Trophoblast cell (in vitro differentiated cells and primary cell): ENCODE data around the gene LSM3.
A peak's percentile ranks its signal among the peaks of the same experiment; 100 is the strongest.

ENCODE experiments used
- DNase-seq, 2 donors: peaks; one replicate each; pipeline ENCODE4 v3.0.0-alpha.2; 2016
- H2AFZ ChIP-seq: 2 replicates; pipeline ENCODE4 v1.6.1; 2013; ENCODE audit warnings: low read length, moderate library complexity, mild to moderate bottlenecking; ENCODE audit not compliant: insufficient read depth, poor library complexity
- H2AK5ac ChIP-seq: 2 replicates; pipeline ENCODE4 v1.6.1; 2013; ENCODE audit warnings: mild to moderate bottlenecking, low read length
- H2BK120ac ChIP-seq: 2 replicates; pipeline ENCODE4 v1.6.1; 2013; ENCODE audit warnings: low read length, mild to moderate bottlenecking, moderate library complexity; ENCODE audit not compliant: insufficient read depth, poor library complexity
- H2BK12ac ChIP-seq: 2 replicates; pipeline ENCODE4 v1.6.1; 2013; ENCODE audit warnings: mild to moderate bottlenecking, low read length, moderate library complexity
- H2BK5ac ChIP-seq: 2 replicates; pipeline ENCODE4 v1.6.1; 2013; ENCODE audit warnings: low read length, low read depth, moderate library complexity, mild to moderate bottlenecking; ENCODE audit not compliant: poor library complexity
- H3K14ac ChIP-seq: 2 replicates; pipeline ENCODE4 v1.6.1; 2013; ENCODE audit warnings: mild to moderate bottlenecking, low read length
- H3K18ac ChIP-seq: 2 replicates; pipeline ENCODE4 v1.6.1; 2013; ENCODE audit warnings: mild to moderate bottlenecking, low read length
- H3K23ac ChIP-seq: 2 replicates; pipeline ENCODE4 v1.6.1; 2013; ENCODE audit warnings: low read length
- H3K27ac ChIP-seq: 2 replicates; pipeline ENCODE4 v1.5.1; 2013; ENCODE audit warnings: low read depth, mild to moderate bottlenecking, inconsistent platforms, low read length, moderate library complexity
- H3K27me3 ChIP-seq: 2 replicates; pipeline ENCODE4 v1.6.1; 2013; ENCODE audit warnings: inconsistent platforms, mild to moderate bottlenecking, low read length, moderate library complexity; ENCODE audit not compliant: insufficient read depth
- H3K36me3 ChIP-seq, 2 experiments: 1 replicate in 1 of 2; 2 replicates in 1 of 2; pipeline ENCODE4 v1.6.1; 2013; ENCODE audit warnings: low read length in 2 of 2, mild to moderate bottlenecking in 2 of 2, moderate library complexity in 1 of 2; ENCODE audit not compliant: insufficient read depth in 2 of 2, control insufficient read depth in 1 of 2
- H3K4ac ChIP-seq: 2 replicates; pipeline ENCODE4 v1.6.1; 2013; ENCODE audit warnings: low read depth, mild to moderate bottlenecking, low read length, moderate library complexity
- H3K4me1 ChIP-seq, 2 experiments: 1 replicate in 1 of 2; 2 replicates in 1 of 2; pipeline ENCODE4 v1.6.1; 2013; ENCODE audit warnings: low read length in 2 of 2, mild to moderate bottlenecking in 2 of 2, moderate library complexity in 1 of 2; ENCODE audit not compliant: insufficient read depth in 2 of 2, control insufficient read depth in 1 of 2
- H3K4me2 ChIP-seq: 2 replicates; pipeline ENCODE4 v1.6.1; 2013; ENCODE audit warnings: inconsistent platforms, mild to moderate bottlenecking, low read length, moderate library complexity
- H3K4me3 ChIP-seq: 2 replicates; pipeline ENCODE4 v1.5.1; 2013; ENCODE audit warnings: mild to moderate bottlenecking, low read depth, low read length, inconsistent platforms
- H3K79me1 ChIP-seq: one replicate; pipeline ENCODE4 v1.6.1; 2013; ENCODE audit warnings: low read length
- H3K79me2 ChIP-seq: 2 replicates; pipeline ENCODE4 v1.6.1; 2013; ENCODE audit warnings: low read length, mild to moderate bottlenecking; ENCODE audit not compliant: control insufficient read depth, insufficient read depth, poor library complexity
- H3K9ac ChIP-seq: 2 replicates; pipeline ENCODE4 v1.6.1; 2013; ENCODE audit warnings: mild to moderate bottlenecking, low read length
- H3K9me3 ChIP-seq: 2 replicates; pipeline ENCODE4 v1.6.1; 2013; ENCODE audit warnings: low read depth, mild to moderate bottlenecking, control low read depth, inconsistent platforms, low read length; ENCODE audit not compliant: insufficient read depth
- H4K12ac ChIP-seq: 2 replicates; pipeline ENCODE4 v1.6.1; 2013; ENCODE audit warnings: low read depth, mild to moderate bottlenecking, low read length, moderate library complexity
- H4K8ac ChIP-seq: 2 replicates; pipeline ENCODE4 v1.6.1; 2013; ENCODE audit warnings: low read depth, mild to moderate bottlenecking, low read length, moderate library complexity
- H4K91ac ChIP-seq: one replicate; pipeline ENCODE4 v1.6.1; 2013; ENCODE audit warnings: low read depth, mild to moderate bottlenecking, low read length, moderate library complexity
- WGBS: extraction: QIAGEN DNeasy Blood & Tissue Kit; methylation state at CpG from one replicate; pipeline ENCODE4 v1.1.7; 2013; ENCODE audit warnings: missing lambda C conversion rate; ENCODE audit not compliant: insufficient read length, insufficient coverage; ENCODE audit errors: extremely low coverage; 5-methylcytosine and 5-hydroxymethylcytosine counted together

The LSM3 gene

GRCh38 chr3:14159426-14159825 lies 19.2 kb upstream of the LSM3 start:
- no peak overlapping the region for H4K8ac ChIP-seq
- no peak overlapping the region for H3K4ac ChIP-seq
- no CpG with 5 or more reads among the region's 8 CpGs for WGBS
- no peak overlapping the region for H2BK12ac ChIP-seq
- no peak overlapping the region for H2AFZ ChIP-seq
- H3K23ac ChIP-seq: no peak overlapping the region
- DNase-seq: no peak
- H2BK120ac ChIP-seq: no peak overlapping the region
- no peak overlapping the region for H3K27ac ChIP-seq
- H3K9me3 ChIP-seq: peaks cover 2% of the 10 kb centered on the region
- no peak overlapping the region for H2BK5ac ChIP-seq
- H3K27me3 ChIP-seq: no peaks in the 10 kb centered on the region
- H3K4me1 ChIP-seq: no peaks in the 10 kb centered on the region
- no peak overlapping the region for H3K4me2 ChIP-seq
- no peak overlapping the region for H3K14ac ChIP-seq
- no peak overlapping the region for H3K9ac ChIP-seq
- no peak overlapping the region for H2AK5ac ChIP-seq
- H4K91ac ChIP-seq: no peak overlapping the region
- no peak overlapping the region for H4K12ac ChIP-seq
- peaks cover 32 to 48% of the 10 kb centered on the region in 2 experiments for H3K36me3 ChIP-seq
- H3K79me1 ChIP-seq: no peaks in the 10 kb centered on the region
- no peak overlapping the region for H3K4me3 ChIP-seq
- no peaks in the 10 kb centered on the region for H3K79me2 ChIP-seq
- no peak overlapping the region for H3K18ac ChIP-seq

DNA sequence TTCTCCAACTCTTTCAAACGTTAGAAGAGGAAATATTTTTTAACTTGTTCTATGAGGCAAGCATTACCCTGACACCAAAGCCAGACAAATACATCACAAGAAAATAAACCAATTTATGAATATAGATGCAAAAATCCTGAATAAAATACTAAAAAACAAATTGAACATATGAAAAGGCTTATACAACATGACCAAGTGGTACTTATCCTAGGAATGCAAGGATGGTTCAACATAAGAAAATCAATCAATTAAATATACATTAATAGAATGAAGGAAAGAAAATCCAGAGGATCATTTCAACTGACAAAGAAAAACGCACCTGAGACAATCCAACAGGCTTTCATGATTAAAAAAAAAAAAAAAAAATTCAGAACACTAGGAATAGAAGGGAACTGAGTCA lies 17.3 kb upstream of the LSM3 start:
- Histone ChIP-seq H4K12ac (no peak overlapping the region), H3K18ac (no peak overlapping the region), H3K4me1 (no peaks in the 10 kb centered on the region), H3K36me3 (peaks cover 39 to 57% of the 10 kb centered on the region in 2 experiments), H3K9me3 (peaks cover 2% of the 10 kb centered on the region), H2BK5ac (no peak overlapping the region), H2BK120ac (no peak overlapping the region), H3K4me3 (no peak overlapping the region), H3K79me1 (no peaks in the 10 kb centered on the region), H3K27me3 (no peaks in the 10 kb centered on the region), H3K4me2 (no peak overlapping the region), H2AK5ac (no peak overlapping the region), H3K14ac (no peak overlapping the region), H4K8ac (no peak overlapping the region), H2AFZ (no peak overlapping the region), H3K79me2 (no peaks in the 10 kb centered on the region), H3K27ac (no peak overlapping the region), H4K91ac (no peak overlapping the region), H3K23ac (no peak overlapping the region), H3K9ac (no peak overlapping the region), H3K4ac (no peak overlapping the region), H2BK12ac (no peak overlapping the region)
- no peak for DNase-seq
- no CpG with 5 or more reads among the region's 2 CpGs for WGBS

- H3K4ac ChIP-seq: no peak overlapping the region
- H3K4me1 ChIP-seq: peaks cover 0 to 2% of the 10 kb centered on the region in 2 experiments
- no peak overlapping the region for H3K18ac ChIP-seq
- H2BK5ac ChIP-seq: no peak overlapping the region
- no peak overlapping the region for H4K8ac ChIP-seq
- no peak overlapping the region for H3K23ac ChIP-seq
- H2AK5ac ChIP-seq: no peak overlapping the region
- no peak overlapping the region for H3K4me3 ChIP-seq
- H3K9me3 ChIP-seq: peaks cover 2% of the 10 kb centered on the region
- no peak overlapping the region for H3K27ac ChIP-seq
- no peak overlapping the region for H3K9ac ChIP-seq
- DNase-seq: no peak
- H3K27me3 ChIP-seq: no peaks in the 10 kb centered on the region
- no peaks in the 10 kb centered on the region for H3K79me2 ChIP-seq
- WGBS: no CpG with 5 or more reads among the region's 2 CpGs
- H3K14ac ChIP-seq: no peak overlapping the region
- H3K4me2 ChIP-seq: no peak overlapping the region
- no peak overlapping the region for H2AFZ ChIP-seq
- peaks cover 36 to 58% of the 10 kb centered on the region in 2 experiments for H3K36me3 ChIP-seq
- no peak overlapping the region for H2BK120ac ChIP-seq
- no peaks in the 10 kb centered on the region for H3K79me1 ChIP-seq
- H4K12ac ChIP-seq: no peak overlapping the region
- no peak overlapping the region for H2BK12ac ChIP-seq
- no peak overlapping the region for H4K91ac ChIP-seq
These were observed 16.4 kb upstream of the LSM3 start for GRCh38 chr3:14162178-14162577.

- no peaks in the 10 kb centered on the region for H3K9me3 ChIP-seq
- no peak overlapping the region for H3K14ac ChIP-seq
- peaks cover 3 to 8% of the 10 kb centered on the region in 2 experiments for H3K4me1 ChIP-seq
- H3K9ac ChIP-seq: no peak overlapping the region
- no peak overlapping the region for H3K4me2 ChIP-seq
- WGBS: no CpG with 5 or more reads among the region's 9 CpGs
- H2BK12ac ChIP-seq: no peak overlapping the region
- no peaks in the 10 kb centered on the region for H3K79me2 ChIP-seq
- no peak overlapping the region for H2AFZ ChIP-seq
- no peak for DNase-seq
- H3K23ac ChIP-seq: no peak overlapping the region
- H3K36me3 ChIP-seq: peaks cover 31 to 51% of the 10 kb centered on the region in 2 experiments
- H3K18ac ChIP-seq: no peak overlapping the region
- no peak overlapping the region for H4K12ac ChIP-seq
- peak overlapping the region; percentile 8 for H3K27ac ChIP-seq
- no peak overlapping the region for H4K8ac ChIP-seq
- no peak overlapping the region for H2AK5ac ChIP-seq
- H2BK5ac ChIP-seq: no peak overlapping the region
- H2BK120ac ChIP-seq: no peak overlapping the region
- H4K91ac ChIP-seq: no peak overlapping the region
- H3K4ac ChIP-seq: no peak overlapping the region
- H3K79me1 ChIP-seq: no peaks in the 10 kb centered on the region
- no peaks in the 10 kb centered on the region for H3K27me3 ChIP-seq
- no peak overlapping the region for H3K4me3 ChIP-seq
These were observed 11.6 kb upstream of the LSM3 start for GRCh38 chr3:14166877-14167603.
